Erythroblast (primary cell): ENCODE data around the gene TMEM184B.

ENCODE experiments used
- GATA1 ChIP-seq: IDR thresholded peaks from 2 replicates; pipeline ENCODE4 v1.6.1; 2011; ENCODE audit warnings: low read depth, mild to moderate bottlenecking, control low read depth, low read length, moderate library complexity
- POLR2A ChIP-seq: IDR thresholded peaks from 2 replicates; pipeline ENCODE4 v1.6.1; 2011; ENCODE audit warnings: mild to moderate bottlenecking, low read length

GRCh38 chr22:38291201-38291777 is 18.5 kb upstream of the TMEM184B start:
- TF ChIP-seq POLR2A = no peak
- TF ChIP-seq GATA1 = no peak
